A673 (cell line): Measurements from ENCODE around the gene TDRD5.

ENCODE experiments used
- CTCF ChIP-seq: fragments of 300-800, 200-600 bp; sonication (generic); conservative IDR thresholded peaks from 2 replicates; pipeline ENCODE4 v1.5.1; 2017; ENCODE audit warnings: low read depth, mild to moderate bottlenecking, antibody characterized with exemption, low read length, moderate library complexity, mixed read lengths
- EZH2 ChIP-seq: fragments of 200-600 bp; sonication (generic); IDR thresholded peaks from 2 replicates; pipeline ENCODE4 v1.6.1; 2017; ENCODE audit warnings: borderline replicate concordance, low read depth, mild to moderate bottlenecking, mixed read lengths, antibody characterized with exemption, low read length; ENCODE audit not compliant: poor library complexity, severe bottlenecking

GRCh38 chr1:179719272-179719671, 127.6 kb downstream of the TDRD5 start:
- no peak for TF ChIP-seq CTCF
- TF ChIP-seq EZH2 = no peak
